GM19238 (cell line): ENCODE data around the gene TMEM161B.
"Not testable (repeated sequence)": the region's sequence is repeated elsewhere in the genome, so short reads cannot be mapped to it uniquely, and the experiment has no call there.

Experiments
- DNase-seq: peaks from one replicate; pipeline ENCODE4 v3.0.0; 2011; ENCODE audit warnings: low spot score; ENCODE audit not compliant: insufficient read length

The TMEM161B gene

DNA sequence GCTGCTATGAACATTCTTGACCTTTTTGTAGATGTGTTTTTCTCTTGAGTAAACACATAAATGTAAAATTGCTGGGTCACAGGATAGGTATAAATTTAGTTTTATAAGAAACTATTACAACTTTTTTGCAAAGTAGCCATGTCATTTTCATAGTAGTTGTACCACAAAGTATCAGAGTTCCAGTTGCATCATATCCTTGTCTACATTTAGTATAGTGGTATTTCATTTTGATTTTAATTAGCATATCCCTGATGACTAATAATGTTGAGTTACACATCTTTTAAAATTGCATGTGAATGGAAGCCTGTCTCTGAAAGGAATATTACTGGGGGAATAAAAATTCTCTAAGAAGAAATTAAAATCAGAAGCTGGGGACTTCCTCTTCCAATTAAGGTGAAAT is 85.4 kb downstream of the TMEM161B start:
- DNase-seq: no peak

DNA sequence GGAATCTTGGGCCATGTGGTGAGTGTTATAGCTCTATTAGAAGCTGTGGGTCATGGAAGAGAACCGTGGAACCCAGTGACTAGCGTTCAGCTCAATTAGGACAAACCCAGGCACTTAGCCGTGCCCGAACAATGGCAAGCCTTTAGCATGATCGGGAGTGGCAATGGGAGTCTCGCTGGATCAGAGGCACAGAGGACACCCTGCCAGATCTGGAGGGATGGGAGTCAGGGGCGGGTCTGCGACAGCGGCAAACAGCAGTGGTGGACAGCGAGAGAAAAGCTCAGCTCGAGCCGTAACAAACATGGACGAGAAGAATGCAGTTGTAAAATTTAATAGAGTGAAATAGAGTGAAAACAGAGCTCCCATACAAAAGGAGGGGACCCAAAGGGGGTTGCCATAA is 91.2 kb downstream of the TMEM161B start:
- DNase-seq: not testable (repeated sequence)

DNA sequence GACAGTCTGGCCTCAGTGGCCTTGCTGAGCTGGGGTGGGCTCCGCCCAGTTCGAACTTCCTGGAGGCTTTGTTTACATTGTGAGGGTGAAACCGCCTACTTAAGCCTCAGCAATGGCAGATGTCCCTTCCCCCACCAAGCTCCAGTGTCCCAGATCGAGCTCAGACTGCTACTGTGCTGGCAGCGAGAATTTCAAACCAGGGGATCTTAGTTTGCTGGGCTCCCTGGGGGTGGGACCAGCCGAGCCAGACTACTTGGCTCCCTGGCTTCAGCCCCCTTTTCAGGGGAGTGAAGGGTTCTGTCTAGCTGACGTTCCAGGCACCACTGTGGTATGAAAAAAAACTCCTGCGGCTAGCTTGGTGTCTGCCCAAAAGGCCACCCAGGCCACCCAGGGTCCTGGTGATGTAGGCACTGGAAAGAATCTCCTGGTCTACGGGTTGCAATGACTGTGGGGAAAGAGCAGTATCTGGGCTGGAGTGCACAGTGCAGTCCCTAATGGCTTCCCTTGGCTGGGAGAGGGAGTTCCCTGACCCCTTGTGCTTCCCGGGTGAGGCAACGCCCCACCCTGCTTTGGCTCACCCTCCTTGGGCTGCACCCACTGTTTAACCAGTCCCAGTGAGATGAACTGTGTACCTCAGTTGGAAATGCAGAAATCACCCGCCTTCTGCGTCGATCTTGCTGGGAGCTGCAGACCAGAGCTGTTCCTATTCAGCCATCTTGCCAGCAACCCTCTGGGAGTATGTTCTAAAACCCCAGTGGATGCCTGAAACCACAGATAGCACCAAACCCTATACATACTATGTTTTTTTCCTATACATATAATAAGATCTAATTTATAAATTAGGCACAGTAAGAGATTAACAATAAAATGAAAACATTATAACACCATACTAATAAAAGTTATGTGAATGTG is 95.5 kb downstream of the TMEM161B start:
- no peak for DNase-seq

DNA sequence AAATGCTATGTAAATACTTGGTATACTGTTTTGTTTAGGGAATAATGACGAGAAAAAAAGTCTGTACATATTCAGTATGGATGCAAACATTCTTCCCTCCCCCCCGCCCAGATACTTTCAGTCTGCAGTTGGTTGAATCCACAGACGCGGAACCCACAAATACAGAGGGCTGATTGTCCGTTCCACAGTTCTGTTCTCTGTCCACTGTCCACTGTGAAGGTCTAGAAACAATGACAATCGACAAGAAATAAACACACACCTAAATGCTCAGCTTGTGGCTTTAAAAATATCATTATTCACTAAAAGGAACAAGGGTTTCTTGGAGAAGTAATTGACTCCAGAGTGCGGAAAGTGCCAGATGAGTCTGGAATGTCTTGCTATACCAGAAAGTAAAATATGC is 109.1 kb downstream of the TMEM161B start:
- DNase-seq: no peak

DNA sequence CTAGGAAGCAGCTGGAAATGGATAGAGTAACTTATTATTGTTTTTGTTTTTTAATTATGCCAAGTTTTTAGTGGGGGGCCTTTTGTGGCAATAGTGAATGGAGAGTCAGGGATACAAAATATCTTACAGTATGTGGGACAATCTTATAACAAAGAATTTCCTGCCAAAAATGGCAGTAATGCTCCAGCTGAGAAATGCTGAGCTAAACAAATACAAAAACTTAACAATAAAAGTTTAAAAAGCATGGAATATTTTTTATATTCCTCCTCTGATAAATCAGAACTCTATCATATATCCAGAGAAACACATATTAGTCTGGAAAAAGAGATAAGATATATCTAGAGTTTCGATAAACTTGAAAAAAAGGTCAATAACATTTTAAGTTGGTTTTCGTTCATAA is 110.6 kb downstream of the TMEM161B start:
- no peak for DNase-seq

DNA sequence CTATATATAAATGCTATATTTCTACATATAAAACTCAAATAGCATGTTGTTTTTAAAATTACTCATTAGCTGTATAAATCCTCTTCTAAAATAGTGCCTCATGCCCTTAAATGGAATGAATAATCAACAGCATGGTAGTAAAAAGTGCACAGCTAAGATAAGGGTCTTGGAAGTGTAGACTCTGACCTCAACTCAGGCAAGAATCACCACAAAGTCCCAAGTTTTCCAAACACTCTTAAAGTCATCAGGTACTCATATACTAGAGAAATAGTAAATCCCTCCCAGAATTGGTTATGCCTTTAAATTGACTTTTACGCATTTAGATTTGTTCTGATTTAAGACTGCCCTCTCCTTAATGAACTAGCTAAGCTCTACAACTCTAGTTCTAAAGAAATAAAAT is 113.8 kb downstream of the TMEM161B start:
- no peak for DNase-seq

DNA sequence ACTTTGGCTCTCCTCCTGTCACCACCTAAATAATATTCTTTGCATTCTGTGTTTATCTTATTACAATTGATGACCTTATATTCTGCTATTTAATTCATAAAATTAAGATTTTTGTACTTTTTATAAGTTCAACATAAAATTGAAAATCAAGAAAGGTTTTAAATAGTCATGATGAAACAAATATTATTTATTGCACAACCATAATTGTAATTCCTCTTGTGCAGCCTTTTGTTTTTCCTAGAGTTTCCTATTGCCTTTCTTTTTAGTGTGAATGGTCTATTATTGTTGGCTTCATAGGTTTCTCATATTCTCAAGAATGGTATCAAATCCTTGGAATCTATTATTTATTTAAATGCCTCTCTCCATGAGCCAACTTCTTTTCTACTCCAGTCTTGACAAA is 117.9 kb downstream of the TMEM161B start:
- DNase-seq: no peak

DNA sequence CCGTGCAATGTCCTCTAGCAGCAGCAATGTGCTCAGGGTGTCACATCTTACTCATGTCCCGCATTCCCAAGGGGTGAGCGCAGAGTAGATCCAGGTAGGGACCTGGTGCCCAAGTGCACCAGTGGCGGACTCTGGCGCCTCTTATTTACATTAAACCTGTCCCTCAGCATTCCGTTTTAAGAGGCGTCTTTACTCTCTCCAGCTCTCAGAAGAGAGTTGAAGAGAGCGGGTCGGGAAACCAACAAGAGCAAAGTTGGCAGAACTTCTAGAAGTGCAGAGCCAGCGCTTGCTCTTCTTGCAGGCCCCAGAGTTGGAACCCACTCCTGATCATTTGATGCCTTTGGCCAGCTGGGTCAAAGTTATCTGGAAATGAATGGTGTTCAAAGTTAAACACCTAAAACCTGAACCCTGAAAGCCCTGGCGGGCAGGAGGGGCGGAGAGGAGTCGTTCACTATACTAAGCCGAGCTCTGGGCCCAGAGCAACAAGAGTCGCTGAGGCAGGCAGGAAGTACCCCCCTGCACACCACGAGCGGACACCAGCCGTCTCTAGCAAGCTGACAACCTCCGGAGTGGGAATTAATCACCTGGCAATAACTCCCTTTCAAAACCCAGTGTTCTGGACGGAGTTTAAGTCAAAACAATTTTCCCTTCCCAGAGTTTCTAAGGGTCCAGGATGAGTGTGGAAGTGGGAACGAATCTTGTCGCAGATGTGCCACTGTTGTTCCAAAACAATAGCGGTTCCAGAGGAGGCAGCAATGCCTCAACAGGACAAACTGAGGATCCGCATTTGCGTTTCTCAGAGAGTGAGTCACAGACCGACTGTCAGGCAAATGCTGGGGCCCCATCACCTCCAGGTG is 122.8 kb downstream of the TMEM161B start:
- no peak for DNase-seq

DNA sequence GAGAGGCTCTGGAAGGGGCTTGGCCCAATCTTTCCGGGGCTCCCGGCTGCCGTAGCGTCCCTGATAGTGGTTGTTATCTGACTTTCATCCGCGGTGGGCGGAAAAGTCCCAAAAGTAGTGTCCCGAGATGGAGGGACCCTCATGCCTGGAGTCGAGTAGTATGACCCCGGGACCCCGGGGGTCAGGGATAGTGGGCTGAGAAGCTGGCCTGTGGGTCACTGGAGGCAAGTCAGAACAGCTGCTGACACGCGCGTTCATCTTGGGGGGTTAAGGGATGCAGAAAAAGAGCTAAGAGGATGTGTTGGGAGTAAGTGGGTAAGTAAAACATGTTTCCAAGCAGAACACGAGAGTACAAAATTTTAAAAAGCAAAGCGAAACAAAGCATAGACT is 123.4 kb downstream of the TMEM161B start:
- no peak for DNase-seq
